Kidney capillary endothelial cell (primary cell): ENCODE data around the gene CLDN4.

Experiments
- DNase-seq: peaks from one replicate; pipeline ENCODE4 v3.0.0-alpha.2; 2018; ENCODE audit warnings: low spot score

CLDN4 gene

DNA sequence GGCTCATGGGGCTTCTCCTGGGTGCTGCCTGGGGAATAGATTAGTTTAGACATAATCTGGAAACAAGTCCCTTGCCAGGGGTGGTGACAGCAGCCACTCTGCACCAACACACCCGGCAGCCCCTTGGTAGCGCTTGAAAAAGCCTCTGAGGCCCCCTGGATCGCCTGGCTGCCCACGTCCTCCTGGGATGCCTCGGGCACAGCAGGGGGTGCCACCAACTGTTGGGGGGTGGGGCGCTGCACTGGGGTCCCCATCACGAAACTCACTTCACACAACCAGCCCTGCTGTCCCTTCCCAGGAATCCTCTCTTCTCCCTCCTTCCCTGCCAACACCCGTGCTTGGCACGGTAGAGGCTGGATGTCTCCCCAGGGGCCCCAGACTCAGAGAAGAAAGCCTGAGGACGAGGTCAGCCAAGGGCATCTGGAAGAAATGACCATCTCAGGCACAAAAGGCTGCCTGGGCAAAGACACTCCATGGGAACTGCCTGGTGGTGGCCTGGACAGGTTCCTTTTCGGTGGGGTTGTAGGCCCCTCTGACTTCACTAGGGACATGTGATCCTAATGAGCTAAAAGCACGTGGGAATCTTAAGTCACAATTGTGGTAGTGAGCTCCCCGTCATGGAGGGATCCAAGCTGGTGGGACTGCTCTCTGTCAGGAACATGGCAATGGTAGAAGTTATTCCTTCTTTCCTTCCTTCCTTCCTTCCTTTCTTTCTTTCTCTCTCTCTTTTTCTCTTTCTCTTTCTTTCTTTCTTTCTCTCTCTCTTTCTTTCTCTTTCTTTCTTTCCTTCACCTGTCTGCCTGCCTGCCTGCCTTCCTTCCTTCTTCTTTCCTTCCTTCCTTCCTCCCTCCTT lies 41.5 kb downstream of the CLDN4 start:
- no peak for DNase-seq

DNA sequence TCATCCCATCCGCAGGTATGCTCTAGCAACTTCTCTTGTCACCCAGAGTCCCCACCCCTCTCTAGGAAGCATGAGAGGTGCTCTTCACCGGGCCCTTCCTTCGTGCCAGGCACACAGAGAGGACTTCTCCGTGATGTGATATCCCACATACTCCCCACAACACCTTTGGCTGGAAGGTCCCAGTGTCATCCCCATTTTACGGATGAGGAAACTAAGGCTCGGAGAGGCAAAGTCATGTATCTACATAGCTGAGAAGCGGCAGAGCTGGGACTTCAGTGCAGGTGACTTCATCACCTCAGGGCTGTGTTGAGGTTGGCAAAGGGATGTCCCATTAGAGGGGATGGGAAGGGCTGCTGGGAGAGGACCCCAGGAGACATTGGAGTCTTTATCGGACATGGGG lies 45.6 kb downstream of the CLDN4 start:
- DNase-seq = no peak

DNA sequence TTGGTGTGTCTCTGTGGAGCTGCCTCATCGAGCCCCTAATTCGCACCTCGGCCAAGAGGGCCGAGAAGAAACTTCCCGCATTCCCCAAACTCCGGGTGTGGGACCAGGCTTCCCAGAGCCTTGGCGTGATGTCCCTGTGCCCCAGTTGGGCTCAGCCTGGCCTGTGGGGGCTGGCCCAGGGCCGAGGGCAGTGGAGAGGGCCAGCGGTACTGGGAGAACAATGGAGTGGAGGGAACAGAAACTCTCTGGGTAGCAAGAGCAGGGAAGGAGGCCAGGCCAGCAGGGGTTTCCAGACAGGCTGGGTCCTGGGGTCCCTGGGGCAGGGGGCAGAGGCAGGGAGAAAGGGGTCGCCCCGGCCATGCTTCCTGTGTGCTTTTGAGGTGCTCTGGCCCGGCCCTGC lies 46.2 kb downstream of the CLDN4 start:
- no peak for DNase-seq

DNA sequence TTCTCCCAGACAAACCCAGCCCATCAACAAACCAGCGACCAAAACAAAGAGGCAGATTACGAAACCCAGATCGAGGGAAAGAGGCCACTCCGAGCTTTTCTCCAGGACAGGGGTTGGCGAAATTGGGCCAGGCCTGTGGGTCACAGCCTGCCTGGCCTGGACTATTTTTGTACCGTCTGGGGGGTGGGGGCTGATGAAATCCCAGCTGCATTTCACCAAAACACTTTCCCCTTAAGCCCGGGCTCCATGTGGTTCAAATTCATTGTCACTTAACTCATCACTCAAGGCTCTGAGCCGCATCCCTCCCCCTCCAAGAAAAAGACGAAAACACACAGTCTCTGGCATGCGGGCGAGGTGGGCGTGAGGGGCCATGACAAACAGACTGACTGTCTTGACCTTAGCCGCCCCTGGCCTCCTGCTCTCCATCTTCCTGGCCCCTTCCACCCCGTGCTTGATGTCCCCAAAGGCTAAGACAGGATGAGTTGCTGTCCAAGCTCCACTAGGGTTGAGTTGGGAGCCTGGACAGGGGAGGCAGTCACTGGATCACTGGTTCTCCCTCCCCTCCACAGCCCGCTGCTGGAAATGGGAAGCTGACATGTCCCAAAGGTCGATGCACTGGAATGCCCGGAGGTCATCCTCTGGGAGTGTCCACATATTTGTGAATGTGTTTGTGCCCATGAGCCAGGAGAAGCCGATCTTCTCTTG lies 49.3 kb downstream of the CLDN4 start:
- no peak for DNase-seq

DNA sequence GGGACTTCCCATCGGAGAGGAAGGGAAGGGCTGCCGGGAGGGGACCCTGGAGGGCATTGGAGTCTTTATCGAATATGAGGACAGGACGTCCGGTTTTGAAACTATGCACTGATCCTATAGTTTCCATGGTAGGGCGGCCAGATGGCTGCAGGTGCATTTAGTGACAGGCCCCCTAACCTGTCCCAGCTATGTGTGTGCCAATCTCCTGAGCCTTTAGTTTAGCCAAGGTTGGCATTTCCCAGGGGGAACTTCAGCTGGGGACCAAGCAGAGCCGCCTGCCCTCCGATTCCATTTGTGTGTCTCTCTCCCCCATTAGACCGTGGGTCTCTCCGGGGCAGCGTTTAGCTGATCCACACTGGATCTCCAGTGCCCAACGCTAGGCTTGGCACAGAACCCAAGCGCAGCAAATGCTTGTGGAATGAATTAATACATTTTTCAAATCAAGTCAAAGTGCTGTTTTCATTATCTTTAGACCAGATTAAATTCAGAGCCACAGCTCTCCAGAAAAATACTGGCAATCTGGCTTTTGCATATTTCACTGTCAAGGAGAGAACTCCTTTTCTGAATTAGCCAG lies 50.0 kb downstream of the CLDN4 start:
- DNase-seq = no peak

DNA sequence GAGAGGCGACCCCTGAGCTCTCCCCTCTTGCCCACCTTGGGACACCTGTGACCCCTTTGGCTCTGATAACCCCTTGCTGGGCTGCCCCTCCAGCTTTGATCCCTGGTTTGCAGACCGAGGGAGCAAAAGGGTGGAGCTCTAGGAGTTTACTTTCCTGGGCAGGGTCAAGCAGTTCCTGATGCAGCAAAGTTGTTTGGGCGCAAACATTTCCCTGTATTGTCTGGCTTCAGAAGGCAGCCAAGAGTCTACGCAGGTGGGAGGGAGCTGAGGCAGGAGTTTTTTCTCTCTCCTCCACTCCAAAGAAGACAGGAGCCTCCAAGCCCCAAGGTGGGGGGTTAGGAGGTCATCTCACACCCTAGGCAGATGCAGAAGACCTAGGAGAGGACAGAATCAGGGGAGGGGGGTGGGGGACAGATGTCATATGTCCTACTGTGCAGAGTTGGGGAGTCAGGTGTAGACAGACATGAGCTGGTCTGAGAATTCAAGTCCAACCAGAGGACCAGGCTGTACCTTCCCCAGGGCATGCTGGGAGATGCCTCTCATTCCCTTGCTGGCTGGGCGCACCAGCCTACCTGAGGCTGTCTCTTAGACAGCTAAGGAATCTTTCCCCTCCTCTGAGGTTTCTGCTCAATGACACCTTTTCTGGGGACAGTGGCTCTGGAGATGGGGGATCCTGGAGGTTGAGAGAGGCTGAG lies 50.7 kb downstream of the CLDN4 start:
- DNase-seq = no peak

DNA sequence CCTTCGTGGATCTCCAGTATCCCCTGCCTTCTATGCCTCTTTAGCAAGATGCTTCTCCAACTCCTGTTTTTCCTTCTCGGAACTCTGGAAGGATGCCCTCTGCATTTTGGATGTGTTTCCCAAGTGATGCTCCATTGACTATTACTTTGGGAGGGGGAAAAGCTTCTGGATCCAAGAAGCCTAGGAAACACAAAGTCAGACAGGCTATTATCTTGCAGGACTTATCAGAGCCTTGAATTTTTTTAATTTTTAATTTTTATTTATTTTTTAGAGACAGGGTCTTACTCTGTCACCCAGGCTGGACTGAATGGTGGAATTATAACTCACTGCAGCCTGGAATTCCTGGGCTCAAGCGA lies 51.2 kb downstream of the CLDN4 start:
- no peak for DNase-seq
